HepG2 (cell line): ENCODE data around the gene THEM4. TPM values are rescaled to one million over a fixed set of nuclear protein-coding genes. Genes with fewer than 3 reads are reported as not detected.

Source experiments
- ATAC-seq: fragments of 200-7000 bp; cut with Tn5 transposase; 3 replicates; pipeline ENCODE4 v1.9.1; 2020; ENCODE audit warnings: mild to moderate bottlenecking, moderate library complexity
- BruUV-seq: library from RNA; stranded (reverse); fragments of 400-500 nt; replicated peaks from 2 replicates; lab custom pipeline; 2021; lab: Mats Ljungman, UMichigan
- CTCF ChIA-PET: fragments of 300-600 bp; formaldehyde crosslinking; extraction: SDS; loops from one replicate; lab custom pipeline; 2021; ENCODE audit warnings: low total read pairs, inconsistent platforms, low intra/inter-chr PET ratio; lab: Yijun Ruan, JAX
- POLR2A ChIA-PET: fragments of 350-600 bp; sonication (Branson Sonifier 250); formaldehyde crosslinking; loops from one replicate; lab custom pipeline; 2020; ENCODE audit warnings: antibody characterized with exemption, inconsistent platforms; lab: Yijun Ruan, JAX
- DNase-seq: peaks from one replicate; pipeline ENCODE4 v3.0.0-alpha.2; 2015; ENCODE audit warnings: low spot score
- FAIRE-seq: peaks from 3 replicates; lab custom pipeline; 2011; peaks lifted over from hg19 to GRCh38; lab: Jason Lieb, UNC
- H2AFZ ChIP-seq: one replicate; pipeline ENCODE4 v1.6.1; 2011; ENCODE audit warnings: low read length, inconsistent platforms
- H3K27ac ChIP-seq: fragments of 300-600 bp; 3 replicates; pipeline ENCODE4 v1.8.0; 2011; ENCODE audit warnings: mixed run types, mild to moderate bottlenecking, mixed read lengths, low read length, inconsistent platforms; ENCODE audit not compliant: insufficient read depth; ENCODE audit errors: extremely low read length
- H3K27me3 ChIP-seq, 2 experiments: fragments of 200-600 bp in 1 of 2; 2 replicates in 1 of 2; 3 replicates in 1 of 2; pipeline versions ENCODE4 v1.6.0 to v1.8.0; 2011; ENCODE audit warnings: low read length in 2 of 2, mild to moderate bottlenecking in 2 of 2, moderate library complexity in 2 of 2, inconsistent platforms in 1 of 2; ENCODE audit not compliant: insufficient read depth in 2 of 2, control insufficient read depth in 1 of 2
- H3K36me3 ChIP-seq, 2 experiments: fragments of 200-600 bp in 1 of 2; replicated peaks in 1 of 2; 2 replicates in 1 of 2; 3 replicates in 1 of 2; pipeline versions ENCODE4 v1.5.1 to v1.8.0; 2011; ENCODE audit warnings: low read length in 2 of 2, inconsistent platforms in 1 of 2; ENCODE audit not compliant: insufficient read depth in 2 of 2, control insufficient read depth in 1 of 2
- H3K4me1 ChIP-seq: 2 replicates; pipeline ENCODE4 v1.5.1; 2012; ENCODE audit warnings: low read length, inconsistent platforms; ENCODE audit not compliant: insufficient read depth
- H3K4me2 ChIP-seq: 2 replicates; pipeline ENCODE4 v1.6.0; 2011; ENCODE audit warnings: low read depth, low read length, inconsistent platforms
- H3K4me3 ChIP-seq, 3 experiments: fragments of 200-600 bp in 1 of 3; sonication (generic), shearing (Covaris generic) in 1 of 3; replicated peaks in 1 of 3; 2 replicates each; pipeline ENCODE4 v1.5.1; 2011 to 2016; ENCODE audit warnings: low read length in 3 of 3, inconsistent platforms in 2 of 3, low read depth in 2 of 3, mild to moderate bottlenecking in 2 of 3, control low read depth in 1 of 3, mixed read lengths in 1 of 3; ENCODE audit not compliant: insufficient read depth in 1 of 3
- H3K79me2 ChIP-seq: one replicate; pipeline ENCODE4 v1.6.1; 2011; ENCODE audit warnings: low read length, inconsistent platforms; ENCODE audit not compliant: insufficient read depth
- H3K9ac ChIP-seq: 2 replicates; pipeline ENCODE4 v1.6.0; 2011; ENCODE audit warnings: mild to moderate bottlenecking, low read depth, low read length, inconsistent platforms; ENCODE audit not compliant: insufficient read depth
- H3K9me3 ChIP-seq: 2 replicates; pipeline ENCODE4 v1.5.1; 2012; ENCODE audit warnings: mild to moderate bottlenecking, low read length
- H4K20me1 ChIP-seq: 2 replicates; pipeline ENCODE4 v1.6.0; 2011; ENCODE audit warnings: inconsistent platforms, mild to moderate bottlenecking, low read length, moderate library complexity; ENCODE audit not compliant: insufficient read depth
- GFI1 ChIP-seq: sonication (generic); formaldehyde crosslinking; IDR thresholded peaks from 2 replicates; pipeline ENCODE4 v1.5.0; 2020; ENCODE audit warnings: missing genetic modification reagents, mild to moderate bottlenecking, borderline replicate concordance
- HMGXB3 ChIP-seq: sonication (generic); formaldehyde crosslinking; IDR thresholded peaks from 2 replicates; pipeline ENCODE4 v1.4.0; 2020; ENCODE audit warnings: missing genetic modification reagents, borderline replicate concordance
- MAFF ChIP-seq: IDR thresholded peaks from 2 replicates; pipeline ENCODE4 v1.6.1; 2011; ENCODE audit warnings: low read depth, low read length, improper control_type of control experiment
- STAT5B ChIP-seq: sonication (generic); formaldehyde crosslinking; IDR thresholded peaks from 2 replicates; pipeline ENCODE4 v1.4.0; 2020; ENCODE audit warnings: missing genetic modification reagents
- TEAD3 ChIP-seq: optimal IDR thresholded peaks from 2 replicates; pipeline ENCODE3; 2016; ENCODE audit warnings: borderline replicate concordance
- ZFP41 ChIP-seq: sonication (generic); formaldehyde crosslinking; IDR thresholded peaks from 2 replicates; pipeline ENCODE4 v1.4.0; 2020; ENCODE audit warnings: mild to moderate bottlenecking, missing genetic modification reagents, borderline replicate concordance
- ZNF552 ChIP-seq: sonication (generic); formaldehyde crosslinking; IDR thresholded peaks from 2 replicates; pipeline ENCODE4 v1.9.0; 2022; ENCODE audit warnings: missing genetic modification reagents, mild to moderate bottlenecking, borderline replicate concordance
- ZNF83 ChIP-seq: sonication (generic); formaldehyde crosslinking; IDR thresholded peaks from 2 replicates; pipeline ENCODE4 v1.4.0; 2020; ENCODE audit warnings: missing genetic modification reagents, mild to moderate bottlenecking, borderline replicate concordance
- WGBS: methylation state at CpG from one replicate; pipeline ENCODE4 v1.1.6; 2017; ENCODE audit warnings: low lambda C conversion rate; 5-methylcytosine and 5-hydroxymethylcytosine counted together
- in situ Hi-C: cut with HindIII; loops from 2 replicates; pipeline ENCODE4 v1.10.0; 2017; ENCODE audit warnings: low pct_unique_long_range_greater_than_20kb; ENCODE audit not compliant: extremely low pct_ligation_motif_present
- intact Hi-C: fragments of 100-400 bp; cut with micrococcal nuclease; formaldehyde crosslinking; loops from one replicate; pipeline ENCODE4 v1.10.0; 2022; ENCODE audit not compliant: unreplicated experiment
- polyA plus RNA-seq, 8 experiments: library from polyadenylated mRNA; depleted of rRNA in 3 of 8; stranded (reverse) in 7 of 8; unstranded in 1 of 8; fragments of >200 nt; fragmentation: Illumina TruSeq in 4 of 8; extraction: Trizol in 4 of 8; gene quantifications; 2 replicates each; pipeline versions ENCODE4 v1.2.1 to v1.2.3, GENCODE V29; 2011 to 2016; ENCODE audit warnings: low read depth in 4 of 8, missing spikeins in 1 of 8, mixed read lengths in 1 of 8; ENCODE audit not compliant: insufficient read depth in 1 of 8
- total RNA-seq, 5 experiments: library from RNA; depleted of rRNA; stranded (reverse); fragments of >200 nt; fragmentation: Illumina TruSeq; extraction: Trizol; gene quantifications; 2 replicates each; pipeline ENCODE4 v1.2.3, GENCODE V29; 2016; ENCODE audit warnings: low read depth in 1 of 5
- TF ChIP-seq, protein P1 (sequence below): sonication (generic); formaldehyde crosslinking; IDR thresholded peaks from 2 replicates; pipeline ENCODE4 v1.8.0; 2022; ENCODE audit warnings: low read depth, missing genetic modification reagents
- TF ChIP-seq, protein P2 (sequence below): sonication (generic); formaldehyde crosslinking; IDR thresholded peaks from 2 replicates; pipeline ENCODE4 v1.4.0; 2020; ENCODE audit warnings: missing genetic modification reagents, borderline replicate concordance

Gene THEM4
- total and polyA plus RNA-seq, 2 of the 13 experiments (the other 11 are each of a cell fraction or from before 2014, with no cell fraction given): 10.9 to 13.9 TPM

GRCh38 chr1:151867321-151867720 is 42.0 kb downstream of the THEM4 start (continued):
- TF ChIP-seq, protein P1, sequence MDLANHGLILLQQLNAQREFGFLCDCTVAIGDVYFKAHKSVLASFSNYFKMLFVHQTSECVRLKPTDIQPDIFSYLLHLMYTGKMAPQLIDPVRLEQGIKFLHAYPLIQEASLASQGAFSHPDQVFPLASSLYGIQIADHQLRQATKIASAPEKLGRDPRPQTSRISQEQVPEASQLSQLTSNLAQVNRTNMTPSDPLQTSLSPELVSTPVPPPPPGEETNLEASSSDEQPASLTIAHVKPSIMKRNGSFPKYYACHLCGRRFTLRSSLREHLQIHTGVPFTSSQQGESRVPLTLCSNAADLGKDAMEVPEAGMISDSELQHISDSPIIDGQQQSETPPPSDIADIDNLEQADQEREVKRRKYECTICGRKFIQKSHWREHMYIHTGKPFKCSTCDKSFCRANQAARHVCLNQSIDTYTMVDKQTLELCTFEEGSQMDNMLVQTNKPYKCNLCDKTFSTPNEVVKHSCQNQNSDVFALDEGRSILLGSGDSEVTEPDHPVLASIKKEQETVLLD: no peak
- no peak for TF ChIP-seq STAT5B (CRISPR knock-in tag)
- TF ChIP-seq, all 625 proteins: peak for 0

GRCh38 chr1:151864411-151864810 is 44.9 kb downstream of the THEM4 start:
- no peak overlapping the region for H3K9ac ChIP-seq
- WGBS: 0% methylated on average over 1 of the region's 2 CpGs
- no peaks in the 10 kb centered on the region for H4K20me1 ChIP-seq
- H3K36me3 ChIP-seq: no peaks in the 10 kb centered on the region
- ChIA-PET CTCF (no interaction called here), POLR2A (no interaction called here)
- H3K79me2 ChIP-seq: no peaks in the 10 kb centered on the region
- intact Hi-C loops: no loop called here
- no peak overlapping the region for H3K4me2 ChIP-seq
- H3K4me3 ChIP-seq: no peak overlapping the region
- ATAC-seq (peak; percentile 50), DNase-seq (no peak), FAIRE-seq (no peak)
- TF ChIP-seq, protein P2, sequence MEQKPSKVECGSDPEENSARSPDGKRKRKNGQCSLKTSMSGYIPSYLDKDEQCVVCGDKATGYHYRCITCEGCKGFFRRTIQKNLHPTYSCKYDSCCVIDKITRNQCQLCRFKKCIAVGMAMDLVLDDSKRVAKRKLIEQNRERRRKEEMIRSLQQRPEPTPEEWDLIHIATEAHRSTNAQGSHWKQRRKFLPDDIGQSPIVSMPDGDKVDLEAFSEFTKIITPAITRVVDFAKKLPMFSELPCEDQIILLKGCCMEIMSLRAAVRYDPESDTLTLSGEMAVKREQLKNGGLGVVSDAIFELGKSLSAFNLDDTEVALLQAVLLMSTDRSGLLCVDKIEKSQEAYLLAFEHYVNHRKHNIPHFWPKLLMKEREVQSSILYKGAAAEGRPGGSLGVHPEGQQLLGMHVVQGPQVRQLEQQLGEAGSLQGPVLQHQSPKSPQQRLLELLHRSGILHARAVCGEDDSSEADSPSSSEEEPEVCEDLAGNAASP: peak; percentile 39; the same call in 1 of the 2 replicates
- no peak for TF ChIP-seq TEAD3
- no peak overlapping the region for H2AFZ ChIP-seq
- no peaks in the 10 kb centered on the region for H3K9me3 ChIP-seq
- no peaks in the 10 kb centered on the region for H3K4me1 ChIP-seq
- H3K27me3 ChIP-seq: peaks cover 0 to 1% of the 10 kb centered on the region in 2 experiments; a peak in 2 of 5 replicates
- in situ Hi-C loops: no loop called here
- H3K27ac ChIP-seq: no peak overlapping the region
- BruUV-seq: no TSS peak

DNA sequence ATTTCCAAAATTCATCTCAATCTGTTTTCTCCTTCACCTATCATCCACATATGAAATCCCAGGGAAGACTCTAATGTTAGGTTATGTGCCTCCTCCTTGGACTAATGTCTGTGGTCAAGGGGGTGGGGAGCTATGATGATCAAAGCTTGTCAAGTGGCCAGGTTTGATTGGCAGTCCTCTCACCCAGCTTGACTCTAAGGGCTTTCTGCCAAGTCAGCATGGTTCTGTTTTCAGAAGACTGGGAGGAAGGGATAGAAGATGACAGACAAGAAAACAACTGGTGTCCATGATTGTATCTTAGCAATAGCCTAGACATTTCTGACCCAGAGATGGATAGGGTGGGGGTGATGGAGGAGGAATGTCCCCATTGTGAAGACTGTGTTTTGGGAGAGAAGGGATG is 46.7 kb downstream of the THEM4 start:
- no peak overlapping the region for H3K9ac ChIP-seq
- H3K27me3 ChIP-seq: peaks cover 0 to 1% of the 10 kb centered on the region in 2 experiments; a peak in 2 of 5 replicates
- ATAC-seq (no peak), DNase-seq (no peak), FAIRE-seq (no peak)
- no peaks in the 10 kb centered on the region for H3K4me1 ChIP-seq
- H3K79me2 ChIP-seq: no peaks in the 10 kb centered on the region
- H3K27ac ChIP-seq: no peak overlapping the region
- BruUV-seq: no TSS peak
- H2AFZ ChIP-seq: no peak overlapping the region
- intact Hi-C loops (no loop called here), in situ Hi-C loops (no loop called here)
- ChIA-PET CTCF (no interaction called here), POLR2A (no interaction called here)
- no peaks in the 10 kb centered on the region for H4K20me1 ChIP-seq
- no peak overlapping the region for H3K4me3 ChIP-seq
- no peaks in the 10 kb centered on the region for H3K9me3 ChIP-seq
- no peaks in the 10 kb centered on the region for H3K36me3 ChIP-seq
- no peak overlapping the region for H3K4me2 ChIP-seq
- TF ChIP-seq GFI1 (CRISPR knock-in tag) (no peak), ZFP41 (CRISPR knock-in tag) (no peak), MAFF (peak; percentile 78), HMGXB3 (CRISPR knock-in tag) (no peak), ZNF552 (no peak), ZNF83 (no peak)
